Posterior cingulate gyrus (tissue), 11 donors: Measurements from ENCODE around the gene COLEC11.

Experiments
- DNase-seq, 10 donors: peaks; one replicate each; pipeline versions ENCODE4 v3.0.0 to v3.0.0-alpha.2; 2020 to 2021; ENCODE audit warnings: mixed read lengths in 3 of 10
- intact Hi-C: fragments of 100-400 bp; cut with DNase I; formaldehyde crosslinking; loops from one replicate; pipeline ENCODE4 v1.15.1; 2023

COLEC11 gene

GRCh38 chr2:3683748-3684454 lies 89.0 kb downstream of the COLEC11 start:
- DNase-seq, result no peak
- intact Hi-C loops, result no loop called here

- intact Hi-C loops, result no loop called here
- DNase-seq, result no peak
Observed at GRCh38 chr2:3689998-3690748, 95.3 kb downstream of the COLEC11 start.

GRCh38 chr2:3692375-3692774 lies 97.5 kb downstream of the COLEC11 start:
- no peak for DNase-seq
- intact Hi-C loops, result no loop called here
